Measurements from ENCODE around the gene SLC38A10. TPM values are rescaled to one million over a fixed set of nuclear protein-coding genes. Genes with fewer than 3 reads are reported as not detected.

Gene SLC38A10
- total and polyA plus RNA-seq, 2 experiments from 2014 or later = 58.6 to 133 TPM

- in situ Hi-C loops (cut with MboI) = no loop called here
- Histone ChIP-seq H3F3A (ENCODE audit: insufficient read depth) (no peaks in the 10 kb centered on the region), H3K9me3 (ENCODE audit: low read depth) (no peaks in the 10 kb centered on the region), H3K27ac (no peak overlapping the region), H2AFZ (no peak overlapping the region), H4K20me1 (ENCODE audit: insufficient read depth) (no peaks in the 10 kb centered on the region), H3K4me2 (ENCODE audit: unreplicated experiment) (no peak overlapping the region), H3K27me3 (replicated peaks; ENCODE audit: insufficient read depth) (no peaks in the 10 kb centered on the region), H3K4me1 (ENCODE audit: insufficient read depth) (no peaks in the 10 kb centered on the region), H3K4me3 (no peak overlapping the region), H3K36me3 (ENCODE audit: low read depth) (no peaks in the 10 kb centered on the region), H3K9me2 (ENCODE audit: insufficient read depth) (no peaks in the 10 kb centered on the region), H3K79me2 (ENCODE audit: insufficient read depth) (no peaks in the 10 kb centered on the region), H3K9ac (no peak overlapping the region)
- TF ChIP-seq EZH2 (IDR thresholded peaks at IDR 0.05; ENCODE audit: insufficient read depth, poor library complexity, severe bottlenecking) (no peak), EZH2phosphoT487 (IDR thresholded peaks at IDR 0.05; ENCODE audit: insufficient read depth, low read depth) (no peak)
- WGBS, 2 experiments (ENCODE audit: low coverage in 1 of 2, low lambda C conversion rate in 2 of 2, missing lambda C conversion rate in 2 of 2) = 73 to 77% methylated on average over 27 of the region's 27 CpGs
- DNase-seq = peak; percentile 79
Observed at GRCh38 chr17:81200695-81201580, 94.2 kb downstream of the SLC38A10 start.

- H3K9me3 ChIP-seq (ENCODE audit: low read depth) = no peaks in the 10 kb centered on the region
- H3K4me3 ChIP-seq = no peak overlapping the region
- no peaks in the 10 kb centered on the region for H3F3A ChIP-seq (ENCODE audit: insufficient read depth)
- no peaks in the 10 kb centered on the region for H4K20me1 ChIP-seq (ENCODE audit: insufficient read depth)
- no peak for DNase-seq
- no peak overlapping the region for H2AFZ ChIP-seq
- no peaks in the 10 kb centered on the region for H3K9me2 ChIP-seq (ENCODE audit: insufficient read depth)
- H3K9ac ChIP-seq = no peak overlapping the region
- H3K27ac ChIP-seq = no peak overlapping the region
- H3K79me2 ChIP-seq (ENCODE audit: insufficient read depth) = no peaks in the 10 kb centered on the region
- H3K36me3 ChIP-seq (ENCODE audit: low read depth) = no peaks in the 10 kb centered on the region
- TF ChIP-seq EZH2phosphoT487 (IDR thresholded peaks at IDR 0.05; ENCODE audit: insufficient read depth, low read depth) (no peak), EZH2 (IDR thresholded peaks at IDR 0.05; ENCODE audit: insufficient read depth, poor library complexity, severe bottlenecking) (no peak)
- no peaks in the 10 kb centered on the region for H3K4me1 ChIP-seq (ENCODE audit: insufficient read depth)
- no peak overlapping the region for H3K4me2 ChIP-seq (ENCODE audit: unreplicated experiment)
- in situ Hi-C loops (cut with MboI) = no loop called here
- H3K27me3 ChIP-seq (replicated peaks; ENCODE audit: insufficient read depth) = no peaks in the 10 kb centered on the region
- WGBS, 2 experiments (ENCODE audit: low coverage in 1 of 2, low lambda C conversion rate in 2 of 2, missing lambda C conversion rate in 2 of 2) = 97 to 99% methylated on average over 18 of the region's 18 CpGs
Observed at GRCh38 chr17:81200201-81200600, 94.9 kb downstream of the SLC38A10 start.

GRCh38 chr17:81199482-81199830 lies 95.7 kb downstream of the SLC38A10 start:
- TF ChIP-seq EZH2 (IDR thresholded peaks at IDR 0.05; ENCODE audit: insufficient read depth, poor library complexity, severe bottlenecking) (no peak), EZH2phosphoT487 (IDR thresholded peaks at IDR 0.05; ENCODE audit: insufficient read depth, low read depth) (no peak)
- Histone ChIP-seq H3K4me1 (ENCODE audit: insufficient read depth) (no peaks in the 10 kb centered on the region), H3K36me3 (ENCODE audit: low read depth) (no peaks in the 10 kb centered on the region), H3K9me2 (ENCODE audit: insufficient read depth) (no peaks in the 10 kb centered on the region), H3F3A (ENCODE audit: insufficient read depth) (no peaks in the 10 kb centered on the region), H3K27ac (no peak overlapping the region), H3K4me2 (ENCODE audit: unreplicated experiment) (no peak overlapping the region), H3K4me3 (no peak overlapping the region), H3K79me2 (ENCODE audit: insufficient read depth) (no peaks in the 10 kb centered on the region), H3K9me3 (ENCODE audit: low read depth) (no peaks in the 10 kb centered on the region), H4K20me1 (ENCODE audit: insufficient read depth) (no peaks in the 10 kb centered on the region), H2AFZ (no peak overlapping the region), H3K27me3 (replicated peaks; ENCODE audit: insufficient read depth) (no peaks in the 10 kb centered on the region), H3K9ac (no peak overlapping the region)
- no peak for DNase-seq
- in situ Hi-C loops (cut with MboI) = no loop called here
- 92 to 93% methylated on average over 18 of the region's 18 CpGs for WGBS, 2 experiments (ENCODE audit: low coverage in 1 of 2, low lambda C conversion rate in 2 of 2, missing lambda C conversion rate in 2 of 2)

GRCh38 chr17:81198826-81199481 lies 96.2 kb downstream of the SLC38A10 start:
- H3F3A ChIP-seq (ENCODE audit: insufficient read depth) = no peaks in the 10 kb centered on the region
- no peaks in the 10 kb centered on the region for H3K9me2 ChIP-seq (ENCODE audit: insufficient read depth)
- no peak for DNase-seq
- no peaks in the 10 kb centered on the region for H3K9me3 ChIP-seq (ENCODE audit: low read depth)
- no peak overlapping the region for H2AFZ ChIP-seq
- no peak overlapping the region for H3K4me3 ChIP-seq
- no peak overlapping the region for H3K4me2 ChIP-seq (ENCODE audit: unreplicated experiment)
- H3K27ac ChIP-seq = no peak overlapping the region
- H3K27me3 ChIP-seq (replicated peaks; ENCODE audit: insufficient read depth) = no peaks in the 10 kb centered on the region
- no peak for TF ChIP-seq EZH2 (IDR thresholded peaks at IDR 0.05; ENCODE audit: insufficient read depth, poor library complexity, severe bottlenecking)
- no peak for TF ChIP-seq EZH2phosphoT487 (IDR thresholded peaks at IDR 0.05; ENCODE audit: insufficient read depth, low read depth)
- WGBS, 2 experiments (ENCODE audit: low coverage in 1 of 2, low lambda C conversion rate in 2 of 2, missing lambda C conversion rate in 2 of 2) = 93 to 97% methylated on average over 22 of the region's 22 CpGs
- in situ Hi-C loops (cut with MboI) = no loop called here
- no peak overlapping the region for H3K9ac ChIP-seq
- no peaks in the 10 kb centered on the region for H3K79me2 ChIP-seq (ENCODE audit: insufficient read depth)
- no peaks in the 10 kb centered on the region for H4K20me1 ChIP-seq (ENCODE audit: insufficient read depth)
- no peaks in the 10 kb centered on the region for H3K4me1 ChIP-seq (ENCODE audit: insufficient read depth)
- H3K36me3 ChIP-seq (ENCODE audit: low read depth) = no peaks in the 10 kb centered on the region
